22Rv1 (cell line): ENCODE results near the gene BEAN1.

ENCODE experiments used
- CTCF ChIP-seq: fragments of 450-650 bp; IDR thresholded peaks from 2 replicates; pipeline ENCODE4 v1.5.1; 2017; ENCODE audit warnings: mild to moderate bottlenecking
- ZFX ChIP-seq: fragments of 450-650 bp; IDR thresholded peaks from 2 replicates; pipeline ENCODE4 v1.6.1; 2017; ENCODE audit warnings: antibody characterized with exemption, borderline replicate concordance

GRCh38 chr16:66489385-66489784 is 62.3 kb downstream of the BEAN1 start:
- TF ChIP-seq CTCF (no peak), ZFX (no peak)
